ENCODE data around the gene ZNF396.

The ZNF396 gene

GRCh38 chr18:35376742-35377695 is at the start of gene ZNF396:
Gene ZNF396, minus strand, starts transcription at chr18:35377337. Its CDS starts 3,045 bp downstream, at chr18:35374292.
- peak; percentile 72 for DNase-seq

GRCh38 chr18:35426786-35427185 is 49.6 kb upstream of the ZNF396 start:
- no peak for DNase-seq

- DNase-seq, result no peak
Observed at GRCh38 chr18:35424356-35424755, 47.2 kb upstream of the ZNF396 start.

- no peak for DNase-seq
Observed at GRCh38 chr18:35422237-35422636, 45.1 kb upstream of the ZNF396 start.

GRCh38 chr18:35418610-35419009 is 41.5 kb upstream of the ZNF396 start:
- DNase-seq, result no peak

GRCh38 chr18:35417223-35417622 is 40.1 kb upstream of the ZNF396 start:
- no peak for DNase-seq

GRCh38 chr18:35415511-35416073 is 38.5 kb upstream of the ZNF396 start:
- no peak for DNase-seq

GRCh38 chr18:35413163-35413511 is 36.0 kb upstream of the ZNF396 start:
- DNase-seq, result no peak

GRCh38 chr18:35411625-35412351 is 34.7 kb upstream of the ZNF396 start:
- DNase-seq, result no peak

GRCh38 chr18:35410561-35410960 is 33.4 kb upstream of the ZNF396 start:
- DNase-seq, result no peak

- DNase-seq, result no peak
Observed at GRCh38 chr18:35409911-35410310, 32.8 kb upstream of the ZNF396 start.

- DNase-seq, result no peak
Observed at GRCh38 chr18:35408843-35409261, 31.7 kb upstream of the ZNF396 start.

GRCh38 chr18:35407871-35408481 is 30.8 kb upstream of the ZNF396 start:
- peak; percentile 29 for DNase-seq

GRCh38 chr18:35406666-35407065 is 29.5 kb upstream of the ZNF396 start:
- DNase-seq, result no peak

- peak; percentile 43 for DNase-seq
Observed at GRCh38 chr18:35397976-35398375, 20.8 kb upstream of the ZNF396 start.

GRCh38 chr18:35393716-35394115 is 16.6 kb upstream of the ZNF396 start:
- DNase-seq, result no peak

- no peak for DNase-seq
Observed at GRCh38 chr18:35392375-35392774, 15.2 kb upstream of the ZNF396 start.

GRCh38 chr18:35390951-35391700 is 14.0 kb upstream of the ZNF396 start:
- DNase-seq, result no peak

- no peak for DNase-seq
Observed at GRCh38 chr18:35389095-35389618, 12.0 kb upstream of the ZNF396 start.

GRCh38 chr18:35387152-35387571 is 10.0 kb upstream of the ZNF396 start:
- peak; percentile 23 for DNase-seq

- DNase-seq, result peak; percentile 30
Observed at GRCh38 chr18:35386600-35387100, 9.5 kb upstream of the ZNF396 start.

- DNase-seq, result no peak
Observed at GRCh38 chr18:35383136-35383535, 6.0 kb upstream of the ZNF396 start.

All from DMS79 (cell line).